ENCODE results near the gene METTL4.

METTL4 gene

DNA sequence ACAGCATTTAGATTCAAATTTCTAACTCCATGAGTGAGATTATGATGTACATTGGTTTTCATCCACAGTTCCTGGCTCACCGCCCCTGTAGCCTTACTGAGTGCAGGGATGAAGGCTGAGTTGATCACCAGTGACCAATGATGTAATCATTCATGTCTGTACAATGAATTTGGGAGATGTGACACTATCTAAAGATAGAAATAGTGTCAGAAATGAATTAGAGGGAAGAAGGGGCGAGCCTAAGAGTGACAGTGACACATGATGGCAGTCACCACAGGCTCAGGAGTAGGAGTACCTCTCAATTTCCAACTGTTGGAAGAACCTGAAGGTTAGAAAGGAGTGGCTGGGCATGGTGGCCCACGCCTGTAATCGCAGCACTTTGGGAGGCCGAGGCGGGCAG, 3.2 kb downstream of the METTL4 start:
- H3K4me1 ChIP-seq (ENCODE audit: control extremely low read depth in 1 of 4, control insufficient read depth in 4 of 4, insufficient read depth in 4 of 4, low read length in 3 of 4) = peaks cover 17 to 28% (median 23%) of the 10 kb centered on the region in 4 experiments
- ChIA-PET POLR2A (no interaction called here), CTCF (no interaction called here)
- WGBS (ENCODE audit: insufficient coverage) = 99% methylated on average over 5 of the region's 6 CpGs
- no peaks in the 10 kb centered on the region for H3K9me3 ChIP-seq (ENCODE audit: control extremely low read depth in 1 of 5, control insufficient read depth in 4 of 5, insufficient read depth in 2 of 5, low read depth in 1 of 5, low read length in 4 of 5)
- H3K4me3 ChIP-seq (ENCODE audit: control insufficient read depth in 1 of 7, extremely low read depth in 1 of 7, insufficient read depth in 4 of 7, low read depth in 2 of 7, low read length in 6 of 7) = no peak overlapping the region
- H3K36me3 ChIP-seq (ENCODE audit: control insufficient read depth in 4 of 4, insufficient read depth in 4 of 4, low read length in 3 of 4) = peaks cover 0 to 11% (median 2%) of the 10 kb centered on the region in 4 experiments
- DNase-seq = no peak
- no peaks in the 10 kb centered on the region for H3K27me3 ChIP-seq (replicated peaks in 2 of 5; ENCODE audit: control insufficient read depth in 4 of 5, insufficient read depth in 5 of 5, low read length in 4 of 5)
- no peak overlapping the region for H3K27ac ChIP-seq (ENCODE audit: insufficient read depth in 1 of 2, low read depth in 1 of 2, low read length in 2 of 2, poor library complexity in 1 of 2, severe bottlenecking in 2 of 2)

DNA sequence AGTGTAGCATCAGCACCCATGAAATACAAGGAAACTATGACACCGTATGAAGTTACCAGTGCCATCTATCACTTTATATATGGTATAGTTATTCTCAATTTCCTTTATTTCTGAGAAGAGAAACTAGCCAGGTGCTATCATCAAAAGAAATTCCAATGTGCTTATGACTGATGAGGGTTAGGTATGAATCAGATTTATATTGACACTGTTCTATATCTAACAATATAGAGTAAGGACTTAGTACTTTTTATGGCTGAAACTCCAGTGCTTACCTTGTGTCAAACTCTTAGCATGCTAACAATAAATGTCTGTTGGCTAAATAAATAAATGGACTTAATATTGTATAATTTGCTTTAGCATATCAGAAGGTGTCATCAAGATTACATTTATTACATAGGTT, 6.9 kb downstream of the METTL4 start:
- no peak for DNase-seq
- POLR2A ChIA-PET = no interaction called here
- H3K27ac ChIP-seq (ENCODE audit: insufficient read depth in 1 of 2, low read depth in 1 of 2, low read length in 2 of 2, poor library complexity in 1 of 2, severe bottlenecking in 2 of 2) = no peak overlapping the region
- WGBS (ENCODE audit: insufficient coverage) = no CpG with 5 or more reads among the region's 1 CpG
- H3K27me3 ChIP-seq (replicated peaks in 2 of 5; ENCODE audit: control insufficient read depth in 4 of 5, insufficient read depth in 5 of 5, low read length in 4 of 5) = no peaks in the 10 kb centered on the region
- CTCF ChIA-PET = interaction anchor here (0.6 kb wide), 1 partner anchor 38 kb away, joined by 3 read pairs; no protein-coding TSS in a partner anchor
- no peak overlapping the region for H3K4me3 ChIP-seq (ENCODE audit: control insufficient read depth in 1 of 7, extremely low read depth in 1 of 7, insufficient read depth in 4 of 7, low read depth in 2 of 7, low read length in 6 of 7)
- H3K9me3 ChIP-seq (ENCODE audit: control extremely low read depth in 1 of 5, control insufficient read depth in 4 of 5, insufficient read depth in 2 of 5, low read depth in 1 of 5, low read length in 4 of 5) = no peaks in the 10 kb centered on the region
- H3K36me3 ChIP-seq (ENCODE audit: control insufficient read depth in 4 of 4, insufficient read depth in 4 of 4, low read length in 3 of 4) = peaks cover 0 to 11% (median 3%) of the 10 kb centered on the region in 4 experiments
- no peaks in the 10 kb centered on the region for H3K4me1 ChIP-seq (ENCODE audit: control extremely low read depth in 1 of 4, control insufficient read depth in 4 of 4, insufficient read depth in 4 of 4, low read length in 3 of 4)

DNA sequence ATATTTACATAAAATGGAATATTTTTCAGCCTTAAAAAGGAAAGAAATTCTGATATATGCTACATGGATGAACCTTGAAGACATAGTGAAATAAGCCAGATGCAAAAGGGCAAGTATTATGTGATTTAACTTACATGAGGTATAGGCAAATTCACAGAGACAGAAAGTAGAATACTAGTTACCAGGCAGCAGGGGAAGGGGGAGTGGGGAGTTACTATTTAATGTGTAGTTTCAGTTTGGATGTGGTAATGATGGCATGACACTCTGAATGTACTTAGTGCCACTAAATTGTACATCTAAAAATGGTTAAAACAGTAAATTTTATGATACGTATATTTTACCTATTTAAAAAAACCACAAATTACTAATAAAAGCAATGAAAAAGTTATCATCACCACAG, 12.1 kb downstream of the METTL4 start:
- H3K9me3 ChIP-seq (ENCODE audit: control extremely low read depth in 1 of 5, control insufficient read depth in 4 of 5, insufficient read depth in 2 of 5, low read depth in 1 of 5, low read length in 4 of 5) = no peaks in the 10 kb centered on the region
- ChIA-PET CTCF (no interaction called here), POLR2A (no interaction called here)
- H3K4me1 ChIP-seq (ENCODE audit: control extremely low read depth in 1 of 4, control insufficient read depth in 4 of 4, insufficient read depth in 4 of 4, low read length in 3 of 4) = no peaks in the 10 kb centered on the region
- no peak overlapping the region for H3K27ac ChIP-seq (ENCODE audit: insufficient read depth in 1 of 2, low read depth in 1 of 2, low read length in 2 of 2, poor library complexity in 1 of 2, severe bottlenecking in 2 of 2)
- no peaks in the 10 kb centered on the region for H3K27me3 ChIP-seq (replicated peaks in 2 of 5; ENCODE audit: control insufficient read depth in 4 of 5, insufficient read depth in 5 of 5, low read length in 4 of 5)
- DNase-seq = no peak
- no peak overlapping the region for H3K4me3 ChIP-seq (ENCODE audit: control insufficient read depth in 1 of 7, extremely low read depth in 1 of 7, insufficient read depth in 4 of 7, low read depth in 2 of 7, low read length in 6 of 7)
- peaks cover 0 to 5% (median 2%) of the 10 kb centered on the region in 4 experiments for H3K36me3 ChIP-seq (ENCODE audit: control insufficient read depth in 4 of 4, insufficient read depth in 4 of 4, low read length in 3 of 4)
- no CpG with 5 or more reads among the region's 1 CpG for WGBS (ENCODE audit: insufficient coverage)

DNA sequence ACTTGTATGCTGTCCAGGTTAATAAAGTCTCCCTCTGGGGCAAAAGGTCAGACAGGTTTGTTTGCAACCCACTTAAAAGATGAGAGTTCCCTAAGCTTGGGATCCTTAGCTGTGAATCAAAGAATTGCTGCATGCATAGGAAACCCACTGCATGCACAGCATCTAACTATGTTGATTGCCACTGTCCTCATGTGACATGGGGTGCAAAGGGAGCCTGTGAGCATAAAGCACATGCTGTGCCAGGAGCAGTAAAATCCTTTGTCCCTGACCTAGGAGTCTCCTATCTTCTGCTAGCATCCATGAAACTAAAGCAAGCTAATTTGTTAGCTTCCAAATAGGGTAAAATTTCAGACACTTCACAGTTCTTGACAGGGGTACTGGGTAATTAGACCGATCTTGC, 13.8 kb downstream of the METTL4 start:
- WGBS (ENCODE audit: insufficient coverage) = 50% methylated on average over 1 of the region's 1 CpG
- no peak for DNase-seq
- Histone ChIP-seq H3K4me3 (ENCODE audit: control insufficient read depth in 1 of 7, extremely low read depth in 1 of 7, insufficient read depth in 4 of 7, low read depth in 2 of 7, low read length in 6 of 7) (no peak overlapping the region), H3K36me3 (ENCODE audit: control insufficient read depth in 4 of 4, insufficient read depth in 4 of 4, low read length in 3 of 4) (peaks cover 0 to 8% (median 2%) of the 10 kb centered on the region in 4 experiments), H3K27ac (ENCODE audit: insufficient read depth in 1 of 2, low read depth in 1 of 2, low read length in 2 of 2, poor library complexity in 1 of 2, severe bottlenecking in 2 of 2) (no peak overlapping the region), H3K4me1 (ENCODE audit: control extremely low read depth in 1 of 4, control insufficient read depth in 4 of 4, insufficient read depth in 4 of 4, low read length in 3 of 4) (no peaks in the 10 kb centered on the region), H3K9me3 (ENCODE audit: control extremely low read depth in 1 of 5, control insufficient read depth in 4 of 5, insufficient read depth in 2 of 5, low read depth in 1 of 5, low read length in 4 of 5) (no peaks in the 10 kb centered on the region), H3K27me3 (replicated peaks in 2 of 5; ENCODE audit: control insufficient read depth in 4 of 5, insufficient read depth in 5 of 5, low read length in 4 of 5) (no peaks in the 10 kb centered on the region)
- ChIA-PET POLR2A (no interaction called here), CTCF (interaction anchor here (1.1 to 2.7 kb wide), 2 partner anchors 11 to 16 kb away, joined by 3 to 9 read pairs; no protein-coding TSS in a partner anchor)

DNA sequence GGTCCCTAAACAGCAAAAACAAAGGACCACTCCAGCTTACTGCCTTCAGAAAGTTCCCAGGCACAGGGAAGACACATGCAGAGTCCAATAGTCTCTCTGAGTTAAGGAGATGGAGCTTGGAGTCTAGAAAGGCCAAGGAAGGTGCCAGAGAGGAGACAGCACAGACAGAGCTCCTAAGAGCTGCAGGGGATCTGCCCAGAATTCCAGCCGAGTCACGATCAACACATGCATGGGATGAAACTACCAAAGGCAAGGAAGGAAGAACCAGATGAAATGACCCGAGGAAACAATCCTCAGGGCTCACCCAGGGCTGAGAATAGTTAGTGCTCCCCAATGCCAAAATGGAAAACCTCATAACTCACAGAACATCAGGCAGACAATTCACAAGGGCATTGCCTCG, 15.4 kb downstream of the METTL4 start:
- WGBS (ENCODE audit: insufficient coverage) = 96% methylated on average over 4 of the region's 4 CpGs
- no peaks in the 10 kb centered on the region for H3K4me1 ChIP-seq (ENCODE audit: control extremely low read depth in 1 of 4, control insufficient read depth in 4 of 4, insufficient read depth in 4 of 4, low read length in 3 of 4)
- ChIA-PET CTCF (interaction anchor here (0.6 to 2.7 kb wide), 2 partner anchors 9 to 18 kb away, joined by 3 to 9 read pairs; no protein-coding TSS in a partner anchor), POLR2A (no interaction called here)
- H3K9me3 ChIP-seq (ENCODE audit: control extremely low read depth in 1 of 5, control insufficient read depth in 4 of 5, insufficient read depth in 2 of 5, low read depth in 1 of 5, low read length in 4 of 5) = no peaks in the 10 kb centered on the region
- no peaks in the 10 kb centered on the region for H3K27me3 ChIP-seq (replicated peaks in 2 of 5; ENCODE audit: control insufficient read depth in 4 of 5, insufficient read depth in 5 of 5, low read length in 4 of 5)
- H3K36me3 ChIP-seq (ENCODE audit: control insufficient read depth in 4 of 4, insufficient read depth in 4 of 4, low read length in 3 of 4) = peaks cover 0 to 8% (median under 1%) of the 10 kb centered on the region in 4 experiments
- H3K27ac ChIP-seq (ENCODE audit: insufficient read depth in 1 of 2, low read depth in 1 of 2, low read length in 2 of 2, poor library complexity in 1 of 2, severe bottlenecking in 2 of 2) = no peak overlapping the region
- DNase-seq = no peak
- H3K4me3 ChIP-seq (ENCODE audit: control insufficient read depth in 1 of 7, extremely low read depth in 1 of 7, insufficient read depth in 4 of 7, low read depth in 2 of 7, low read length in 6 of 7) = no peak overlapping the region

DNA sequence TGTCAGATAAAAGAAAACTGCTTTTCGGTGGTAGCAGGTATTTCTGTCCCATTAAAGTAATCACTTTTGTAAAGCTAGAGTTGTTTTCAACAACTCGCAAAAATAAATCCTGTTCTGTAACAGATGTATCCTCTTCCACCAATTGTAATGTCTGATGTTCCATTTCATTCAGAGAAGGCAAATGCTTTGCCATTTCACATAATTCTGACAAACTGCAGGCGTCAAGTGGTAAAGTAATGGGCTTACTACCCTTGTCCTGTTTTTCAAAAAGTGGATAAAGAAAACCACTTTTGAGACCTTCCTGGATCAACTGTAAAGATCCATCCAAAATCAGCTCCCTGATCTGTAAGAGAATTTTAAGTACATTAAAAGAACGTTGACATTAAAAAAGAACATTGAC, 16.6 kb downstream of the METTL4 start:
- Histone ChIP-seq H3K27ac (ENCODE audit: insufficient read depth in 1 of 2, low read depth in 1 of 2, low read length in 2 of 2, poor library complexity in 1 of 2, severe bottlenecking in 2 of 2) (no peak overlapping the region), H3K4me1 (ENCODE audit: control extremely low read depth in 1 of 4, control insufficient read depth in 4 of 4, insufficient read depth in 4 of 4, low read length in 3 of 4) (no peaks in the 10 kb centered on the region), H3K9me3 (ENCODE audit: control extremely low read depth in 1 of 5, control insufficient read depth in 4 of 5, insufficient read depth in 2 of 5, low read depth in 1 of 5, low read length in 4 of 5) (no peaks in the 10 kb centered on the region), H3K27me3 (replicated peaks in 2 of 5; ENCODE audit: control insufficient read depth in 4 of 5, insufficient read depth in 5 of 5, low read length in 4 of 5) (no peaks in the 10 kb centered on the region), H3K36me3 (ENCODE audit: control insufficient read depth in 4 of 4, insufficient read depth in 4 of 4, low read length in 3 of 4) (peaks cover 0 to 8% (median under 1%) of the 10 kb centered on the region in 4 experiments), H3K4me3 (ENCODE audit: control insufficient read depth in 1 of 7, extremely low read depth in 1 of 7, insufficient read depth in 4 of 7, low read depth in 2 of 7, low read length in 6 of 7) (no peak overlapping the region)
- CTCF ChIA-PET = interaction anchor here (0.8 to 2.7 kb wide), 2 partner anchors 8 to 1842 kb away, joined by 3 to 9 read pairs; partner anchors contain the start of gene ENOSF1
- 100% methylated on average over 2 of the region's 4 CpGs for WGBS (ENCODE audit: insufficient coverage)
- POLR2A ChIA-PET = no interaction called here
- no peak for DNase-seq

DNA sequence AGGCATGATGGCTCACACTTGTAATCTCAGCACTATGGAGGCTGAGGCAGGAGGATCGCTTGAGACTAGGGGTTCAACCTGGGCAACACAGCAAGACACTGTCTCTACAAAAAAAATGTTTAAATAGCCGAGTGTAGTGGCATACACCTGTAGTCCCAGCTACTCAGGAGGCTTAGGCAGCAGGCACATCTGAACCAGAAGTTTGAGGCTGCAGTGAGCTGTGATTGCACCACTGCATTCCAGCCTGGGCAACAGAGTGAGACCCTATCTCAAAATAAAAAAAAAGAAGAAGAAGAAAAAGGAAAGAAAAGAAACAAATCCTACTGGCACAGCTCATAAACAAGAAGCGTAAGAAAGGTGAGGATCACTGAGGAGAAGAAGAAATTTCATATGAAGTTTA, 19.9 kb downstream of the METTL4 start:
- Histone ChIP-seq H3K36me3 (ENCODE audit: control insufficient read depth in 4 of 4, insufficient read depth in 4 of 4, low read length in 3 of 4) (peaks cover 0 to 8% (median 0%) of the 10 kb centered on the region in 4 experiments), H3K4me3 (ENCODE audit: control insufficient read depth in 1 of 7, extremely low read depth in 1 of 7, insufficient read depth in 4 of 7, low read depth in 2 of 7, low read length in 6 of 7) (no peak overlapping the region), H3K27ac (ENCODE audit: insufficient read depth in 1 of 2, low read depth in 1 of 2, low read length in 2 of 2, poor library complexity in 1 of 2, severe bottlenecking in 2 of 2) (no peak overlapping the region), H3K27me3 (replicated peaks in 2 of 5; ENCODE audit: control insufficient read depth in 4 of 5, insufficient read depth in 5 of 5, low read length in 4 of 5) (no peaks in the 10 kb centered on the region), H3K9me3 (ENCODE audit: control extremely low read depth in 1 of 5, control insufficient read depth in 4 of 5, insufficient read depth in 2 of 5, low read depth in 1 of 5, low read length in 4 of 5) (no peaks in the 10 kb centered on the region), H3K4me1 (ENCODE audit: control extremely low read depth in 1 of 4, control insufficient read depth in 4 of 4, insufficient read depth in 4 of 4, low read length in 3 of 4) (no peaks in the 10 kb centered on the region)
- ChIA-PET POLR2A (no interaction called here), CTCF (no interaction called here)
- WGBS (ENCODE audit: insufficient coverage) = 100% methylated on average over 3 of the region's 3 CpGs
- no peak for DNase-seq
